PC-3 (cell line): ENCODE data around the gene SFT2D3. TPM values are rescaled to one million over a fixed set of nuclear protein-coding genes. Genes with fewer than 3 reads are reported as not detected.

Source experiments
- ATAC-seq: fragments of 200-7000 bp; cut with Tn5 transposase; 2 replicates; pipeline ENCODE4 v1.9.1; 2020; ENCODE audit warnings: mild to moderate bottlenecking, moderate library complexity
- BruUV-seq: library from RNA; stranded (reverse); fragments of 400-500 nt; replicated peaks from 2 replicates; lab custom pipeline; 2021; lab: Mats Ljungman, UMichigan
- CTCF ChIA-PET: fragments of 300-600 bp; sonication (Branson Sonifier 250); formaldehyde crosslinking; loops from one replicate; lab custom pipeline; 2022; ENCODE audit warnings: antibody characterized with exemption; lab: Charles Lee
- POLR2A ChIA-PET: fragments of 300-600 bp; sonication (Branson Sonifier 250); formaldehyde crosslinking; loops from one replicate; lab custom pipeline; 2022; ENCODE audit warnings: antibody characterized with exemption; ENCODE audit not compliant: unreplicated experiment; lab: Charles Lee
- DNase-seq: peaks from one replicate; pipeline ENCODE4 v3.0.0-alpha.2; 2015
- H2AFZ ChIP-seq: fragments of 300-600 bp; sonication (generic); 2 replicates; pipeline ENCODE4 v1.6.0; 2016; ENCODE audit warnings: antibody characterized with exemption, low read length
- H3F3A ChIP-seq: fragments of 300-600 bp; sonication (generic); one replicate; pipeline ENCODE4 v1.6.0; 2017; ENCODE audit warnings: antibody characterized with exemption, low read length, control low read depth, mild to moderate bottlenecking; ENCODE audit not compliant: unreplicated experiment
- H3K27ac ChIP-seq: fragments of 300-600 bp; sonication (generic); 2 replicates; pipeline ENCODE4 v1.5.1; 2016; ENCODE audit warnings: mild to moderate bottlenecking, low read length
- H3K27me3 ChIP-seq: fragments of 300-600 bp; sonication (generic); 2 replicates; pipeline ENCODE4 v1.6.1; 2016; ENCODE audit warnings: low read length, mixed read lengths
- H3K36me3 ChIP-seq: fragments of 300-600 bp; sonication (generic); 2 replicates; pipeline ENCODE4 v1.6.1; 2016; ENCODE audit warnings: low read depth, mixed run types, low read length, mixed read lengths
- H3K4me1 ChIP-seq: fragments of 300-600 bp; sonication (generic); 2 replicates; pipeline ENCODE4 v1.5.1; 2016; ENCODE audit warnings: low read length; ENCODE audit not compliant: insufficient read depth
- H3K4me2 ChIP-seq: fragments of 300-600 bp; sonication (generic); 2 replicates; pipeline ENCODE4 v1.6.0; 2016; ENCODE audit warnings: low read length
- H3K4me3 ChIP-seq: fragments of 300-600 bp; sonication (generic); 2 replicates; pipeline ENCODE4 v1.5.1; 2016; ENCODE audit warnings: mild to moderate bottlenecking, low read length, mixed read lengths
- H3K79me2 ChIP-seq: fragments of 300-600 bp; sonication (generic); 2 replicates; pipeline ENCODE4 v1.6.1; 2017; ENCODE audit warnings: low read length, mixed read lengths
- H3K9ac ChIP-seq: fragments of 300-600 bp; sonication (generic); 2 replicates; pipeline ENCODE4 v1.6.0; 2016; ENCODE audit warnings: mild to moderate bottlenecking, low read length
- H3K9me2 ChIP-seq: fragments of 300-600 bp; sonication (generic); replicated peaks from 2 replicates; pipeline ENCODE4 v1.6.1; 2016; ENCODE audit warnings: mixed run types, low read length, mixed read lengths
- H3K9me3 ChIP-seq: fragments of 300-600 bp; sonication (generic); 2 replicates; pipeline ENCODE4 v1.6.1; 2016; ENCODE audit warnings: low read length, mixed read lengths
- H4K20me1 ChIP-seq: fragments of 300-600 bp; sonication (generic); 2 replicates; pipeline ENCODE4 v1.6.1; 2016; ENCODE audit warnings: low read length, mixed read lengths
- EZH2 ChIP-seq: fragments of 300-600 bp; sonication (generic); IDR thresholded peaks from one replicate; pipeline ENCODE4 v1.6.1; 2017; ENCODE audit warnings: antibody characterized with exemption, mild to moderate bottlenecking, low read length; ENCODE audit not compliant: unreplicated experiment
- EZH2phosphoT487 ChIP-seq: fragments of 300-600 bp; sonication (generic); IDR thresholded peaks from 2 replicates; pipeline ENCODE4 v1.6.1; 2018; ENCODE audit warnings: mild to moderate bottlenecking, antibody characterized with exemption, low read length, borderline replicate concordance
- intact Hi-C: fragments of 100-400 bp; cut with micrococcal nuclease; formaldehyde crosslinking; loops from 2 replicates; pipeline ENCODE4 v1.9.0; 2023
- total RNA-seq: library from RNA; depleted of rRNA; stranded (reverse); fragments of >200 nt; gene quantifications from 2 replicates; pipeline ENCODE4 v1.2.3, GENCODE V29; 2014
- TF ChIP-seq, protein P1 (sequence below): fragments of 300-600 bp; sonication (generic); conservative IDR thresholded peaks from 2 replicates; pipeline ENCODE4 v1.5.1; 2017; ENCODE audit warnings: antibody characterized with exemption, low read depth, mild to moderate bottlenecking, low read length

Gene SFT2D3
- total RNA-seq, 1 experiment from 2014 or later: 4.2 TPM

DNA sequence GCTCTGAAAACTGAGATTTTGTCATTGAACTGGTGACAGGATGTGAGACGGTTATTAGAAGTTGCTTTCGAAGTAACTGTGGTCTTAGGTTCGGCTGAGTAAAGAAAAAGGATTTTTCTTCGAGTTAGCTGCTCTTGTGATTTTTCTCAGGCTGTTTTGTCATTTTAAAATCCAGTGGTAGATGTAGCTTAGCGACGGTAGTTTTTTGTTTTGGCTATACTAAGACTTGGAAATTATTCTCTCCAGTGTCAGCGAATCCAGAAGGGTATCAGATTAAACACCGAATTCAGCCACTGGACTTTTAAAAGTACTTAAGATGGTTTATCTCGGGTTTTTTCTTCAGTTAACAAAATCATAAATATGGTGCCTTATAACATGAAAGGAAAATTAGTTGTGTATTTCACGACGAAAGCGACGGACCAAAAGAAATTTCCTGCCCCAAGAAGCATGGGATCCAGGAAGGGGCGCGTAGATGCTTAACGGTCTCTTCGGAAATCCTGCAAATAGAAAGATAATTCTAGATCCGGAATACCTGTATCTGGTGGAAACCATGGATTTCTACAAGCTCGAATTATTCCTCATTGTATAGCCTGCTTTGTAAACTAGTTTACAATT lies 1.2 kb downstream of the SFT2D3 start:
- peak overlapping the region; percentile 95 for H3K27ac ChIP-seq
- DNase-seq (no peak), ATAC-seq (no peak)
- H2AFZ ChIP-seq: 0 out of 2 replicates have a peak overlapping the region, but pooled peaks have one; percentile 18
- peaks cover 11% of the 10 kb centered on the region; the same call in 1 of the 2 replicates for H4K20me1 ChIP-seq
- POLR2A ChIA-PET: no interaction called here
- H3K4me2 ChIP-seq: peak overlapping the region; percentile 95
- H3K9me3 ChIP-seq: no peaks in the 10 kb centered on the region
- H3K4me1 ChIP-seq: peaks cover 38% of the 10 kb centered on the region
- H3F3A ChIP-seq: no peaks in the 10 kb centered on the region
- peaks cover 14% of the 10 kb centered on the region for H3K36me3 ChIP-seq
- TF ChIP-seq EZH2: no peak
- no peak for TF ChIP-seq EZH2phosphoT487
- TF ChIP-seq, protein P1, sequence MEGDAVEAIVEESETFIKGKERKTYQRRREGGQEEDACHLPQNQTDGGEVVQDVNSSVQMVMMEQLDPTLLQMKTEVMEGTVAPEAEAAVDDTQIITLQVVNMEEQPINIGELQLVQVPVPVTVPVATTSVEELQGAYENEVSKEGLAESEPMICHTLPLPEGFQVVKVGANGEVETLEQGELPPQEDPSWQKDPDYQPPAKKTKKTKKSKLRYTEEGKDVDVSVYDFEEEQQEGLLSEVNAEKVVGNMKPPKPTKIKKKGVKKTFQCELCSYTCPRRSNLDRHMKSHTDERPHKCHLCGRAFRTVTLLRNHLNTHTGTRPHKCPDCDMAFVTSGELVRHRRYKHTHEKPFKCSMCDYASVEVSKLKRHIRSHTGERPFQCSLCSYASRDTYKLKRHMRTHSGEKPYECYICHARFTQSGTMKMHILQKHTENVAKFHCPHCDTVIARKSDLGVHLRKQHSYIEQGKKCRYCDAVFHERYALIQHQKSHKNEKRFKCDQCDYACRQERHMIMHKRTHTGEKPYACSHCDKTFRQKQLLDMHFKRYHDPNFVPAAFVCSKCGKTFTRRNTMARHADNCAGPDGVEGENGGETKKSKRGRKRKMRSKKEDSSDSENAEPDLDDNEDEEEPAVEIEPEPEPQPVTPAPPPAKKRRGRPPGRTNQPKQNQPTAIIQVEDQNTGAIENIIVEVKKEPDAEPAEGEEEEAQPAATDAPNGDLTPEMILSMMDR: no peak
- H3K9me2 ChIP-seq: no peaks in the 10 kb centered on the region
- peak overlapping the region; percentile 85 for H3K9ac ChIP-seq
- intact Hi-C loops: no loop called here
- no peaks in the 10 kb centered on the region for H3K27me3 ChIP-seq
- CTCF ChIA-PET: no interaction called here
- BruUV-seq: TSS peak; percentile 64
- H3K79me2 ChIP-seq: peaks cover 30% of the 10 kb centered on the region
- H3K4me3 ChIP-seq: peak overlapping the region; percentile 73

DNA sequence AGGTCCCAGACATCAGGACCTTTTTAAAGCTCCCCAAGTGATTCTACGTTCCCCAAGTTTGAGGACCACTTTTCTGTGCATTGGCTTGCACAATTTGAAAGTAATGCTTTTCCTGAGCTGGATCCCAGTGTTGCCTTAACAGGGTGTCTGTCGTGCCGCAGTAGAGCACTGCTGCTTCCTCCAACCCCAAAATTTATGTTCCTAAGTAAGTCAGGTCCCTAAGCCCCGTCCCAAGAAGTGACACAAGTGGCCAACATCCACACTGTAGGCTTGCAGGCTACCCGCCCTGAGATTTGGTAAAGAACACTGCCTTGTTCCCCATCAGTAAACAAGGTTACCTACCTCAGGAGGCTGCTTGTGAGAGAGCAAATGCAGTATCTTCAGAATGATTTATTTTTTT lies 2.0 kb downstream of the SFT2D3 start:
- H3K9me3 ChIP-seq: no peaks in the 10 kb centered on the region

More for the DNA sequence above, 2.0 kb downstream of the SFT2D3 start:
- H3K4me1 ChIP-seq: peaks cover 38% of the 10 kb centered on the region
- peak overlapping the region; percentile 95 for H3K4me2 ChIP-seq
- BruUV-seq: no TSS peak
- ChIA-PET CTCF (no interaction called here), POLR2A (no interaction called here)
- H3K9ac ChIP-seq: 0 out of 2 replicates have a peak overlapping the region, but pooled peaks have one; percentile 85
- H3K27me3 ChIP-seq: no peaks in the 10 kb centered on the region
- no peaks in the 10 kb centered on the region for H3K9me2 ChIP-seq
- peaks cover 11% of the 10 kb centered on the region; the same call in 1 of the 2 replicates for H4K20me1 ChIP-seq
- no peak overlapping the region for H3K27ac ChIP-seq
- no peak overlapping the region for H2AFZ ChIP-seq
- peak overlapping the region; percentile 73 for H3K4me3 ChIP-seq
- ATAC-seq (no peak), DNase-seq (no peak)
- TF ChIP-seq EZH2phosphoT487 (no peak), EZH2 (no peak)
- TF ChIP-seq, protein P1: no peak
- H3K79me2 ChIP-seq: peaks cover 30% of the 10 kb centered on the region
- H3F3A ChIP-seq: no peaks in the 10 kb centered on the region
- H3K36me3 ChIP-seq: peaks cover 20% of the 10 kb centered on the region
- intact Hi-C loops: no loop called here
